OCI-LY1 (cell line): ENCODE data around the gene ACTR3.

Experiments
- CTCF ChIP-seq: fragments of 200-600 bp; sonication (generic), shearing (Covaris generic); IDR thresholded peaks from 2 replicates; pipeline ENCODE4 v1.5.1; 2017; ENCODE audit warnings: mild to moderate bottlenecking, antibody characterized with exemption, low read length, moderate library complexity, mixed read lengths
- EZH2 ChIP-seq: fragments of 200-600 bp; sonication (generic), shearing (Covaris generic); IDR thresholded peaks from 2 replicates; pipeline ENCODE4 v1.8.0; 2017; ENCODE audit warnings: borderline replicate concordance, mixed run types, mild to moderate bottlenecking, antibody characterized with exemption, low read length, moderate library complexity, mixed read lengths

DNA sequence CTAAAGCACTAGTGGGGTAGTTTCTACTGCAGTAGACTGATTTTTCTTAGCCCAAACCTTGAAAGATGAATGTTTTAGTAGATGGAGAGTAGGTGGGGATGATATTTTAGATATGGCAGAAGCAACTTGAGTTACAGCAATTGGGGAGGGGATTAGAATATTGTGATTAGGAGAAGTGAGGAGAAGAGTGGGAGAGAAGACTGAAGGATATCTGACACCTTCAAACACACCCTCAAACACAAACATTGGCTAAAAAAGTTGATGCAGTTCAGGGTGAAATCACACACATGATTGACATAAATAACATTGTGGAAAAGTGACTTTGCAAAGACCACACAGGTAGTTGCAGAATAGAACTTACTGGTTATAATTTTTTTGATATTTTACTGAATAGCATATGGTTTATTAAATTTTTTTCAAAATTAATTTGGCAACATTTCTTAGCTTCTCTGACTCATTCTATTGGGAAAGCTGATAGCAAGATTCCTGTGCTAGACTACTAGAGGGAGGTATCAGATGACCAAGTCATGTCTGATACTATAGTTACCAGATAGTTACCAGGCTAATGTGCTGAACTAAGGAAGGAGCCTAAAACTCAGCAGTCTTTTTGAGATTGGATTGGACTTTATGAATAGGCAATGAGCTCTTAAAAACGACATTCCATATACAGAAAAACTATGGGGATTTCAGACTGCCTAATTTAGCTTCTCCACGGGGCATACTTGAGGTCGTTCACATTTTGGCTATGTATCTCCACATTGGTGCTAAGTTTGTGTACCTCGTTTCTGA is 73.0 kb downstream of the ACTR3 start:
- TF ChIP-seq CTCF (no peak), EZH2 (no peak)
